ENCODE data around the gene VPS33B.
A peak's percentile ranks its signal among the peaks of the same experiment; 100 is the strongest.

The VPS33B gene

GRCh38 chr15:90994417-90995311 is 27.7 kb downstream of the VPS33B start, which contains the start of gene PRC1:
TSS of gene PRC1 (minus strand) at chr15:90994535. CDS start at chr15:90994417, 118 bp downstream.
- TF ChIP-seq CTCF (IDR thresholded peaks at IDR 0.05; ENCODE audit: low read depth, low read length), result no peak
- H3K4me3 ChIP-seq (ENCODE audit: low read depth, low read length), result peak within 1 kb of the TSS; percentile 98
- in situ Hi-C loops (cut with HindIII; ENCODE audit: low sequenced_read_pairs), result no loop called here
- DNase-seq (ENCODE audit: low read depth, low spot score), result peak; percentile 98

GRCh38 chr15:90994059-90994416 is 28.4 kb downstream of the VPS33B start:
- in situ Hi-C loops (cut with HindIII; ENCODE audit: low sequenced_read_pairs), result no loop called here
- no peak for TF ChIP-seq CTCF (IDR thresholded peaks at IDR 0.05; ENCODE audit: low read depth, low read length)
- DNase-seq (ENCODE audit: low read depth, low spot score), result no peak
- H3K4me3 ChIP-seq (ENCODE audit: low read depth, low read length), result peak overlapping the region; percentile 98

GRCh38 chr15:90991587-90992285 is 30.7 kb downstream of the VPS33B start:
- no peak for DNase-seq (ENCODE audit: low read depth, low spot score)
- in situ Hi-C loops (cut with HindIII; ENCODE audit: low sequenced_read_pairs), result no loop called here
- H3K4me3 ChIP-seq (ENCODE audit: low read depth, low read length), result no peak overlapping the region
- no peak for TF ChIP-seq CTCF (IDR thresholded peaks at IDR 0.05; ENCODE audit: low read depth, low read length)

- in situ Hi-C loops (cut with HindIII; ENCODE audit: low sequenced_read_pairs), result no loop called here
- DNase-seq (ENCODE audit: low read depth, low spot score), result no peak
- no peak for TF ChIP-seq CTCF (IDR thresholded peaks at IDR 0.05; ENCODE audit: low read depth, low read length)
- no peak overlapping the region for H3K4me3 ChIP-seq (ENCODE audit: low read depth, low read length)
Measured at GRCh38 chr15:90990446-90990845, 31.9 kb downstream of the VPS33B start.

- in situ Hi-C loops (cut with HindIII; ENCODE audit: low sequenced_read_pairs), result no loop called here
- DNase-seq (ENCODE audit: low read depth, low spot score), result no peak
- TF ChIP-seq CTCF (IDR thresholded peaks at IDR 0.05; ENCODE audit: low read depth, low read length), result no peak
- H3K4me3 ChIP-seq (ENCODE audit: low read depth, low read length), result no peak overlapping the region
Measured at GRCh38 chr15:90989040-90989768, 33.2 kb downstream of the VPS33B start.

- no peak for DNase-seq (ENCODE audit: low read depth, low spot score)
- TF ChIP-seq CTCF (IDR thresholded peaks at IDR 0.05; ENCODE audit: low read depth, low read length), result no peak
- H3K4me3 ChIP-seq (ENCODE audit: low read depth, low read length), result no peak overlapping the region
- in situ Hi-C loops (cut with HindIII; ENCODE audit: low sequenced_read_pairs), result no loop called here
Measured at GRCh38 chr15:90988296-90988695, 34.1 kb downstream of the VPS33B start.
